ENCODE results near the gene AGBL3. TPM values are rescaled to one million over a fixed set of nuclear protein-coding genes. Genes with fewer than 3 reads are reported as not detected.
"Not testable (repeated sequence)": the region's sequence is repeated elsewhere in the genome, so short reads cannot be mapped to it uniquely, and the experiment has no call there.

AGBL3 gene
- total and polyA plus RNA-seq, 2 of the 8 experiments (the other 6 are each of a cell fraction or from before 2014, with no cell fraction given) = 1.1 to 1.9 TPM

DNA sequence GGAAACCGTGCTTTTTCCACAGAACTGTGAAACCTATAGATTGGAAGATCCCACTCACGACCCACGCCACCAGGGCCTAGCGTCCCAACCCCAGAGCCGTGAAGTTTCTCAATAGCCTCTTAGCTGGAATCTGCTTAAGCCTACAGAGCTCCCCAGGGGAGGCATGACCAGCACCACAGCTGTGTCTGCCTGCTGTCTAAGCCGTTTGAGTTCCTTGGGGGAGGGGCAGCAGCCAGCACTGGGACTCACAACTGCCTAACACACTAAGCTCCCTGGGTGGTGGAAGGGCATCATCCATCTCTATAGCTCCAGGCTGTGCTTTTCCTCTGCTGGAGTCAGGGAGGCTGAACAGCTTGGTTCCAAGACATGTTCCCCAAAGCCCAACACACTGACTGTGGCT lies 135.6 kb downstream of the AGBL3 start (continued):
- no peak for TF ChIP-seq RAD21 (IDR thresholded peaks at IDR 0.05 in 1 of 2, conservative IDR thresholded peaks at IDR 0.05 in 1 of 2; ENCODE audit: low read depth in 2 of 2, low read length in 2 of 2)
- TF ChIP-seq BCL11A (IDR thresholded peaks at IDR 0.05; ENCODE audit: low read depth in 2 of 2, low read length in 2 of 2) = no peak

DNA sequence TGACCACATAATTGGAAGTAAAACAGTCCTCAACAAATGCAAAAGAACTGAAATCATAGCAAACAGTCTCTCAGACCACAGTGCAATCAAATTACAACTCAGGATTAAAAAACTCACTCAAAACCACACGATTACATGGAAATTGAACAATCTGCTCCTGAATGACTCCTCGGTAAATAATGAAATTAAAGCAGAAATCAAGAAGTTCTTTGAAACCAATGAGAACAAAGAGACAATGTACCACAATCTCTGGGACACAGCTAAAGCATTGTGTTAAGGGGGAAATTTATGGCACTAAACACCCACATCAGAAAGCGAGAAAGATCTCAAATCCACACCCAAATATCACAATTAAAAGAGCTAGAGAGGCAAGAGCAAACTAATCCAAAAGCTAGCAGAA lies 138.3 kb downstream of the AGBL3 start:
- H3K4me2 ChIP-seq (ENCODE audit: insufficient read depth in 1 of 2, low read depth in 2 of 2, low read length in 2 of 2); H3K56ac ChIP-seq (replicated peaks; ENCODE audit: insufficient read length, low read depth, low read length); H3K18ac ChIP-seq (ENCODE audit: extremely low read depth, low read length); H2AFZ ChIP-seq (ENCODE audit: low read length); H3K4ac ChIP-seq (replicated peaks; ENCODE audit: insufficient read length, low read depth, low read length); H4K5ac ChIP-seq (ENCODE audit: insufficient read length, low read depth, low read length); DNase-seq (ENCODE audit: low read depth in 1 of 2, low spot score in 2 of 2); H2BK5ac ChIP-seq (ENCODE audit: low read depth, low read length); H3K36me3 ChIP-seq (ENCODE audit: control insufficient read depth in 2 of 4, insufficient read depth in 4 of 4, low read length in 3 of 4); H3K4me1 ChIP-seq (replicated peaks in 1 of 4; ENCODE audit: control insufficient read depth in 3 of 4, insufficient read depth in 4 of 4, low read length in 3 of 4); H3K23ac ChIP-seq (ENCODE audit: insufficient read length); H3K27ac ChIP-seq (ENCODE audit: low read depth, low read length); H3K14ac ChIP-seq (ENCODE audit: insufficient read length); FAIRE-seq; H2BK12ac ChIP-seq (ENCODE audit: low read depth, low read length); POLR2A ChIA-PET (ENCODE audit: partially characterized antibody); H3K27me3 ChIP-seq (replicated peaks in 1 of 4; ENCODE audit: control insufficient read depth in 3 of 4, extremely low read depth in 1 of 4, insufficient read depth in 3 of 4, low read length in 3 of 4); CTCF ChIA-PET (ENCODE audit: partially characterized antibody); H3K9ac ChIP-seq (replicated peaks in 1 of 4; ENCODE audit: extremely low read depth in 1 of 4, low read depth in 3 of 4, low read length in 3 of 4); H2BK15ac ChIP-seq (ENCODE audit: low read length); H3K79me2 ChIP-seq (ENCODE audit: control insufficient read depth in 1 of 2, insufficient read depth in 2 of 2, low read length in 2 of 2); H4K8ac ChIP-seq (ENCODE audit: extremely low read depth, insufficient read depth, low read length); H2BK20ac ChIP-seq (ENCODE audit: low read length); H4K20me1 ChIP-seq (replicated peaks in 1 of 2; ENCODE audit: control insufficient read depth in 1 of 2, insufficient read depth in 2 of 2, low read length in 2 of 2); H3K9me3 ChIP-seq (ENCODE audit: insufficient read depth in 2 of 2, low read depth in 1 of 2, low read length in 1 of 2); H4K91ac ChIP-seq (replicated peaks; ENCODE audit: insufficient read length, low read length); H2BK120ac ChIP-seq (replicated peaks; ENCODE audit: low read depth, low read length); H2AK5ac ChIP-seq (ENCODE audit: low read depth, low read length); H3K79me1 ChIP-seq (ENCODE audit: low read depth, low read length); H3K23me2 ChIP-seq (ENCODE audit: low read depth, low read length); H3K4me3 ChIP-seq (ENCODE audit: extremely low read depth in 1 of 4, insufficient read depth in 2 of 4, low read depth in 3 of 4, low read length in 4 of 4): not testable (repeated sequence)
- 91% methylated on average over 3 of the region's 3 CpGs; no CpG with 5 or more reads in 1 of the 2 experiments for WGBS, 2 experiments (ENCODE audit: extremely low coverage in 1 of 2, insufficient coverage in 1 of 2, insufficient read length in 1 of 2, insufficient replicate concordance in 2 of 2, low coverage in 1 of 2, low lambda C conversion rate in 2 of 2, missing lambda C conversion rate in 1 of 2)

Measured in H1 (cell line).